ENCODE measurements around the gene HIGD1B. TPM values are rescaled to one million over a fixed set of nuclear protein-coding genes. Genes with fewer than 3 reads are reported as not detected.

Gene HIGD1B
- total RNA-seq, 2 experiments from 2014 or later, result not detected

- CTCF ChIA-PET (ENCODE audit: unreplicated experiment), result no interaction called here
- TF ChIP-seq, protein P1, sequence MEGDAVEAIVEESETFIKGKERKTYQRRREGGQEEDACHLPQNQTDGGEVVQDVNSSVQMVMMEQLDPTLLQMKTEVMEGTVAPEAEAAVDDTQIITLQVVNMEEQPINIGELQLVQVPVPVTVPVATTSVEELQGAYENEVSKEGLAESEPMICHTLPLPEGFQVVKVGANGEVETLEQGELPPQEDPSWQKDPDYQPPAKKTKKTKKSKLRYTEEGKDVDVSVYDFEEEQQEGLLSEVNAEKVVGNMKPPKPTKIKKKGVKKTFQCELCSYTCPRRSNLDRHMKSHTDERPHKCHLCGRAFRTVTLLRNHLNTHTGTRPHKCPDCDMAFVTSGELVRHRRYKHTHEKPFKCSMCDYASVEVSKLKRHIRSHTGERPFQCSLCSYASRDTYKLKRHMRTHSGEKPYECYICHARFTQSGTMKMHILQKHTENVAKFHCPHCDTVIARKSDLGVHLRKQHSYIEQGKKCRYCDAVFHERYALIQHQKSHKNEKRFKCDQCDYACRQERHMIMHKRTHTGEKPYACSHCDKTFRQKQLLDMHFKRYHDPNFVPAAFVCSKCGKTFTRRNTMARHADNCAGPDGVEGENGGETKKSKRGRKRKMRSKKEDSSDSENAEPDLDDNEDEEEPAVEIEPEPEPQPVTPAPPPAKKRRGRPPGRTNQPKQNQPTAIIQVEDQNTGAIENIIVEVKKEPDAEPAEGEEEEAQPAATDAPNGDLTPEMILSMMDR (conservative IDR thresholded peaks at IDR 0.05; ENCODE audit: low read length), result no peak
- no peak for TF ChIP-seq EZH2phosphoT487 (IDR thresholded peaks at IDR 0.05; ENCODE audit: borderline replicate concordance, low read depth, low read length)
- no peak overlapping the region for H2AFZ ChIP-seq (ENCODE audit: low read length)
- DNase-seq (ENCODE audit: low spot score), result no peak
- no peaks in the 10 kb centered on the region for H3K9me3 ChIP-seq (ENCODE audit: low read length)
- H3K79me2 ChIP-seq (ENCODE audit: insufficient read depth, low read depth, low read length), result no peaks in the 10 kb centered on the region
- H3K36me3 ChIP-seq (ENCODE audit: insufficient read depth, low read length), result peaks cover 69% of the 10 kb centered on the region
- H3K9me2 ChIP-seq (ENCODE audit: insufficient read depth, low read length), result no peaks in the 10 kb centered on the region
- H3K4me2 ChIP-seq (ENCODE audit: low read length), result no peak overlapping the region
- H3K27ac ChIP-seq (ENCODE audit: low read depth, low read length, poor library complexity, severe bottlenecking), result no peak overlapping the region
- no TSS peak for BruUV-seq (replicated peaks)
- H3K4me1 ChIP-seq (ENCODE audit: insufficient read depth, low read length, poor library complexity, severe bottlenecking), result no peaks in the 10 kb centered on the region
- POLR2A ChIA-PET, result no interaction called here
- intact Hi-C loops (cut with micrococcal nuclease; ENCODE audit: unreplicated experiment), result no loop called here
- H4K20me1 ChIP-seq (ENCODE audit: insufficient read depth, low read length), result no peaks in the 10 kb centered on the region
- no peak overlapping the region for H3K4me3 ChIP-seq (ENCODE audit: low read depth, low read length, poor library complexity, severe bottlenecking)
Measured at GRCh38 chr17:44804302-44805089, 43.2 kb upstream of the HIGD1B start.

- POLR2A ChIA-PET, result no interaction called here
- Histone ChIP-seq H3K27ac (ENCODE audit: low read depth, low read length, poor library complexity, severe bottlenecking) (no peak overlapping the region), H2AFZ (ENCODE audit: low read length) (no peak overlapping the region), H3K4me1 (ENCODE audit: insufficient read depth, low read length, poor library complexity, severe bottlenecking) (no peaks in the 10 kb centered on the region), H3K4me2 (ENCODE audit: low read length) (no peak overlapping the region), H4K20me1 (ENCODE audit: insufficient read depth, low read length) (no peaks in the 10 kb centered on the region), H3K4me3 (ENCODE audit: low read depth, low read length, poor library complexity, severe bottlenecking) (no peak overlapping the region), H3K9me3 (ENCODE audit: low read length) (no peaks in the 10 kb centered on the region), H3K79me2 (ENCODE audit: insufficient read depth, low read depth, low read length) (no peaks in the 10 kb centered on the region), H3K36me3 (ENCODE audit: insufficient read depth, low read length) (peaks cover 44% of the 10 kb centered on the region), H3K9me2 (ENCODE audit: insufficient read depth, low read length) (no peaks in the 10 kb centered on the region)
- intact Hi-C loops (cut with micrococcal nuclease; ENCODE audit: unreplicated experiment), result no loop called here
- BruUV-seq (replicated peaks), result no TSS peak
- CTCF ChIA-PET (ENCODE audit: unreplicated experiment), result no interaction called here
- no peak for DNase-seq (ENCODE audit: low spot score)
- TF ChIP-seq EZH2phosphoT487 (IDR thresholded peaks at IDR 0.05; ENCODE audit: borderline replicate concordance, low read depth, low read length), result no peak
- TF ChIP-seq, protein P1 (conservative IDR thresholded peaks at IDR 0.05; ENCODE audit: low read length), result no peak
Measured at GRCh38 chr17:44807093-44807816, 40.4 kb upstream of the HIGD1B start.

DNA sequence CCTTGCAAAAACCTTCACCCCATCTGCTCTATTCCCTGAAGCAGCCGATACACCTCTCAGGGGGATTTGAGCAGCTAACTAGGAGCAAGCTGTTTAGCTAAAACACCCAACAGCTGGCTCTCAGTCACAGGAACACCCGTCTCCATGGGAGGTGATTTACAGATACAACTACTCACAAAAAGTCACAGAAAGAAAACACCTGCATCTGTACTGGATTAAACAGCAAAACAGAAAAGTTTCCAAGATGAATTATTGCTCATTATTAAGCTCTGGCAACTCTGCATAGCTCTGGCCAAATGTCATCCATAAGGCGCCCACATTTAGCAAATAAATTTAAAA is 39.9 kb upstream of the HIGD1B start:
- peaks cover 40% of the 10 kb centered on the region for H3K36me3 ChIP-seq (ENCODE audit: insufficient read depth, low read length)
- no peak overlapping the region for H2AFZ ChIP-seq (ENCODE audit: low read length)
- no peaks in the 10 kb centered on the region for H3K4me1 ChIP-seq (ENCODE audit: insufficient read depth, low read length, poor library complexity, severe bottlenecking)
- no peaks in the 10 kb centered on the region for H3K9me2 ChIP-seq (ENCODE audit: insufficient read depth, low read length)
- H3K27ac ChIP-seq (ENCODE audit: low read depth, low read length, poor library complexity, severe bottlenecking), result no peak overlapping the region
- TF ChIP-seq EZH2phosphoT487 (IDR thresholded peaks at IDR 0.05; ENCODE audit: borderline replicate concordance, low read depth, low read length), result no peak
- TF ChIP-seq, protein P1 (conservative IDR thresholded peaks at IDR 0.05; ENCODE audit: low read length), result no peak
- ChIA-PET POLR2A (interaction anchor here (1.5 kb wide), 1 partner anchor 15 kb away, joined by 4 read pairs; no protein-coding TSS in a partner anchor), CTCF (ENCODE audit: unreplicated experiment) (no interaction called here)
- H3K9me3 ChIP-seq (ENCODE audit: low read length), result no peaks in the 10 kb centered on the region
- no peaks in the 10 kb centered on the region for H4K20me1 ChIP-seq (ENCODE audit: insufficient read depth, low read length)
- H3K79me2 ChIP-seq (ENCODE audit: insufficient read depth, low read depth, low read length), result no peaks in the 10 kb centered on the region
- H3K4me3 ChIP-seq (ENCODE audit: low read depth, low read length, poor library complexity, severe bottlenecking), result no peak overlapping the region
- H3K4me2 ChIP-seq (ENCODE audit: low read length), result no peak overlapping the region
- no peak for DNase-seq (ENCODE audit: low spot score)
- no TSS peak for BruUV-seq (replicated peaks)
- intact Hi-C loops (cut with micrococcal nuclease; ENCODE audit: unreplicated experiment), result no loop called here

Data from OCI-LY7 (cell line).